ENCODE measurements around the gene TDRD1. TPM values are rescaled to one million over a fixed set of nuclear protein-coding genes. Genes with fewer than 3 reads are reported as not detected.

TDRD1 gene
- total and polyA plus RNA-seq, 2 donors (not counting 3 experiments of a cell fraction or from before 2014, with no cell fraction given), result not detected

- CTCF ChIA-PET, result no interaction called here
- peaks cover 27% of the 10 kb centered on the region for H3K79me2 ChIP-seq (ENCODE audit: control insufficient read depth, insufficient read depth, low read length)
These were observed 10.6 kb upstream of the TDRD1 start for GRCh38 chr10:114168450-114169009.

GRCh38 chr10:114172216-114172615, 6.9 kb upstream of the TDRD1 start:
- Histone ChIP-seq H3K79me2 (ENCODE audit: control insufficient read depth, insufficient read depth, low read length) (peaks cover 28% of the 10 kb centered on the region), H3K4me2 (ENCODE audit: insufficient read depth, low read length) (peak overlapping the region; percentile 66), H3K9me3 (replicated peaks; ENCODE audit: control insufficient read depth, insufficient read depth, low read length) (no peaks in the 10 kb centered on the region), H3K4me3 (replicated peaks in 1 of 3; ENCODE audit: insufficient read depth in 1 of 3, low read depth in 1 of 3, low read length in 3 of 3) (peak overlapping the region in 1 of 3 experiments; percentile 18), H3K4me1 (ENCODE audit: control insufficient read depth, extremely low read depth, insufficient read depth, low read length) (peaks cover 18% of the 10 kb centered on the region), H2AFZ (ENCODE audit: low read depth, low read length) (no peak overlapping the region), H3K27me3 (ENCODE audit: control insufficient read depth in 2 of 2, insufficient read depth in 2 of 2, low read length in 2 of 2) (peaks cover 3 to 5% of the 10 kb centered on the region in 2 experiments), H3K27ac (ENCODE audit: insufficient read depth, low read depth, low read length) (no peak overlapping the region), H3K36me3 (ENCODE audit: control insufficient read depth in 2 of 2, extremely low read depth in 1 of 2, insufficient read depth in 2 of 2, low read length in 2 of 2) (no peaks in the 10 kb centered on the region), H3K9me1 (replicated peaks; ENCODE audit: control insufficient read depth, extremely low read depth, insufficient read depth, low read length) (no peaks in the 10 kb centered on the region), H4K20me1 (replicated peaks; ENCODE audit: control insufficient read depth, extremely low read depth, insufficient read depth, low read length) (no peaks in the 10 kb centered on the region), H3K9ac (replicated peaks; ENCODE audit: extremely low read depth, insufficient read depth, low read length) (no peak overlapping the region)
- ChIA-PET POLR2A (no interaction called here), CTCF (interaction anchor here (1.0 to 1.3 kb wide), 2 partner anchors 9 to 34 kb away, joined by 3 to 5 read pairs; no protein-coding TSS in a partner anchor)
- FAIRE-seq (no peak), DNase-seq (ENCODE audit: low read depth, low spot score) (peak; percentile 12)
- no peak for TF ChIP-seq MYC (IDR thresholded peaks at IDR 0.05; ENCODE audit: low read depth, low read length)
- no peak for TF ChIP-seq POLR2AphosphoS5 (IDR thresholded peaks at IDR 0.05; ENCODE audit: insufficient read depth, low read depth, low read length)
- no peak for TF ChIP-seq FOS (IDR thresholded peaks at IDR 0.05; ENCODE audit: borderline replicate concordance, insufficient read depth, low read length)
- dilution Hi-C loops (cut with MboI; ENCODE audit: extremely low pct_ligation_motif_present, low sequenced_read_pairs), result no loop called here
- intact Hi-C loops (cut with micrococcal nuclease), result loop anchor here (5.0 kb wide), 2 partner anchors 490 to 650 kb away; partner anchors contain the start of gene FHIP2A
- no TSS peak for BruUV-seq (replicated peaks)

More at GRCh38 chr10:114168450-114169009, 10.6 kb upstream of the TDRD1 start:
- dilution Hi-C loops (cut with MboI; ENCODE audit: extremely low pct_ligation_motif_present, low sequenced_read_pairs), result no loop called here
- DNase-seq (ENCODE audit: low read depth, low spot score), result no peak
- BruUV-seq (replicated peaks), result no TSS peak
- no peak for TF ChIP-seq MAX (IDR thresholded peaks at IDR 0.05; ENCODE audit: insufficient read depth, insufficient read length)
- no peak for TF ChIP-seq EZH2 (IDR thresholded peaks at IDR 0.05; ENCODE audit: borderline replicate concordance, low read depth, low read length, severe bottlenecking)
- TF ChIP-seq JUN (IDR thresholded peaks at IDR 0.05; ENCODE audit: borderline replicate concordance, insufficient read depth, insufficient read length, low read depth), result no peak
- no peak for TF ChIP-seq POLR2AphosphoS5 (IDR thresholded peaks at IDR 0.05; ENCODE audit: insufficient read depth, low read depth, low read length)
- TF ChIP-seq GATA2 (IDR thresholded peaks at IDR 0.05; ENCODE audit: insufficient read depth, insufficient read length, low read depth, low read length), result no peak
- no peak for TF ChIP-seq FOS (IDR thresholded peaks at IDR 0.05; ENCODE audit: borderline replicate concordance, insufficient read depth, low read length)
- TF ChIP-seq MYC (IDR thresholded peaks at IDR 0.05; ENCODE audit: low read depth, low read length), result no peak
- TF ChIP-seq POLR2A (IDR thresholded peaks at IDR 0.05; ENCODE audit: low read depth, low read length), result no peak
- H3K27me3 ChIP-seq (ENCODE audit: control insufficient read depth in 2 of 2, insufficient read depth in 2 of 2, low read length in 2 of 2), result no peaks in the 10 kb centered on the region
- H3K9me1 ChIP-seq (replicated peaks; ENCODE audit: control insufficient read depth, extremely low read depth, insufficient read depth, low read length), result no peaks in the 10 kb centered on the region
- no peak overlapping the region for H3K9ac ChIP-seq (replicated peaks; ENCODE audit: extremely low read depth, insufficient read depth, low read length)
- H3K4me2 ChIP-seq (ENCODE audit: insufficient read depth, low read length), result no peak overlapping the region
- peaks cover 13% of the 10 kb centered on the region for H3K4me1 ChIP-seq (ENCODE audit: control insufficient read depth, extremely low read depth, insufficient read depth, low read length)
- no peak for FAIRE-seq
- H3K36me3 ChIP-seq (ENCODE audit: control insufficient read depth in 2 of 2, extremely low read depth in 1 of 2, insufficient read depth in 2 of 2, low read length in 2 of 2), result no peaks in the 10 kb centered on the region
- no peaks in the 10 kb centered on the region for H3K9me3 ChIP-seq (replicated peaks; ENCODE audit: control insufficient read depth, insufficient read depth, low read length)
- no peaks in the 10 kb centered on the region for H4K20me1 ChIP-seq (replicated peaks; ENCODE audit: control insufficient read depth, extremely low read depth, insufficient read depth, low read length)
- H3K27ac ChIP-seq (ENCODE audit: insufficient read depth, low read depth, low read length), result no peak overlapping the region
- POLR2A ChIA-PET, result no interaction called here
- no peak overlapping the region for H2AFZ ChIP-seq (ENCODE audit: low read depth, low read length)
- H3K4me3 ChIP-seq (replicated peaks in 1 of 3; ENCODE audit: insufficient read depth in 1 of 3, low read depth in 1 of 3, low read length in 3 of 3), result no peak overlapping the region
- intact Hi-C loops (cut with micrococcal nuclease), result no loop called here
